WTC11 (cell line): Measurements from ENCODE around the gene PKIB. TPM values are rescaled to one million over a fixed set of nuclear protein-coding genes. Genes with fewer than 3 reads are reported as not detected.

Experiments
- ATAC-seq: fragments of 200-7000 bp; cut with Tn5 transposase; 2 replicates; pipeline ENCODE4 v1.10.0; 2021; ENCODE audit warnings: mild to moderate bottlenecking, moderate library complexity
- CTCF ChIA-PET: fragments of 300-600 bp; sonication (Branson Sonifier 250); formaldehyde crosslinking; loops from one replicate; lab custom pipeline; 2021; ENCODE audit warnings: antibody characterized with exemption; lab: Charles Lee
- POLR2A ChIA-PET: fragments of 350-600 bp; sonication (Branson Sonifier 250); formaldehyde crosslinking; loops from one replicate; lab custom pipeline; 2021; ENCODE audit warnings: antibody characterized with exemption; lab: Charles Lee
- DNase-seq: peaks from one replicate; pipeline ENCODE4 v3.0.0; 2021; ENCODE audit warnings: low spot score
- H3K27ac Mint-ChIP-seq: 2 replicates; pipeline ENCODE4 v1.8.0; 2021; ENCODE audit warnings: mixed read lengths
- H3K27me3 Mint-ChIP-seq: 2 replicates; pipeline ENCODE4 v1.8.0; 2021; ENCODE audit warnings: low read depth, mild to moderate bottlenecking, moderate library complexity, mixed read lengths
- H3K36me3 Mint-ChIP-seq: 2 replicates; pipeline ENCODE4 v1.8.0; 2021; ENCODE audit warnings: mixed read lengths
- H3K4me1 Mint-ChIP-seq: 2 replicates; pipeline ENCODE4 v1.8.0; 2022; ENCODE audit warnings: mixed read lengths
- H3K4me3 Mint-ChIP-seq: 2 replicates; pipeline ENCODE4 v1.8.0; 2021; ENCODE audit warnings: mild to moderate bottlenecking, moderate library complexity, mixed read lengths
- H3K9me3 Mint-ChIP-seq: 2 replicates; pipeline ENCODE4 v1.8.0; 2021; ENCODE audit warnings: mixed read lengths
- AR ChIP-seq: fragments of 250-450 bp; sonication (Bioruptor Pico); IDR thresholded peaks from 2 replicates; pipeline ENCODE4 v1.9.0; 2021; ENCODE audit warnings: mild to moderate bottlenecking
- CREB1 ChIP-seq: sonication (generic); formaldehyde crosslinking; IDR thresholded peaks from 2 replicates; pipeline ENCODE4 v1.8.0; 2023; ENCODE audit warnings: mild to moderate bottlenecking, missing genetic modification reagents
- EMX1 ChIP-seq: fragments of 250-450 bp; sonication (Bioruptor Pico); IDR thresholded peaks from 2 replicates; pipeline ENCODE4 v1.8.0; 2021; ENCODE audit warnings: mild to moderate bottlenecking
- FOXP1 ChIP-seq: sonication (generic); formaldehyde crosslinking; IDR thresholded peaks from 2 replicates; pipeline ENCODE4 v1.8.0; 2022; ENCODE audit warnings: missing genetic modification reagents, mild to moderate bottlenecking, moderate library complexity, borderline replicate concordance
- MXD4 ChIP-seq: fragments of 250-450 bp; sonication (Bioruptor Pico); IDR thresholded peaks from 2 replicates; pipeline ENCODE4 v1.8.0; 2021; ENCODE audit warnings: mild to moderate bottlenecking, moderate library complexity, borderline replicate concordance
- MYBL2 ChIP-seq: sonication (generic); formaldehyde crosslinking; IDR thresholded peaks from 2 replicates; pipeline ENCODE4 v1.8.1; 2023; ENCODE audit warnings: mild to moderate bottlenecking, moderate library complexity, missing genetic modification reagents
- NFATC4 ChIP-seq: fragments of 250-450 bp; sonication (Bioruptor Pico); IDR thresholded peaks from 2 replicates; pipeline ENCODE4 v1.9.0; 2021; ENCODE audit warnings: mild to moderate bottlenecking
- USF2 ChIP-seq: sonication (generic); formaldehyde crosslinking; IDR thresholded peaks from 2 replicates; pipeline ENCODE4 v1.8.1; 2023; ENCODE audit warnings: mild to moderate bottlenecking, missing genetic modification reagents, moderate library complexity
- ZNF317 ChIP-seq: sonication (generic); formaldehyde crosslinking; IDR thresholded peaks from 2 replicates; pipeline ENCODE4 v1.8.1; 2023; ENCODE audit warnings: low read depth, mild to moderate bottlenecking, moderate library complexity, missing genetic modification reagents, borderline replicate concordance
- ZNF423 ChIP-seq: fragments of 250-450 bp; sonication (Bioruptor Pico); IDR thresholded peaks from 2 replicates; pipeline ENCODE4 v2.1.2; 2022; ENCODE audit warnings: mild to moderate bottlenecking, moderate library complexity
- ZNF425 ChIP-seq: fragments of 250-450 bp; sonication (Bioruptor Pico); conservative IDR thresholded peaks from 2 replicates; pipeline ENCODE4 v1.9.0; 2021; ENCODE audit warnings: mild to moderate bottlenecking
- ZNF532 ChIP-seq: fragments of 250-450 bp; sonication (Bioruptor Pico); IDR thresholded peaks from 2 replicates; pipeline ENCODE4 v1.9.0; 2021; ENCODE audit warnings: mild to moderate bottlenecking, borderline replicate concordance
- ZNF671 ChIP-seq: fragments of 250-450 bp; sonication (Bioruptor Pico); IDR thresholded peaks from 2 replicates; pipeline ENCODE4 v1.8.0; 2021; ENCODE audit warnings: mild to moderate bottlenecking
- ZSCAN18 ChIP-seq: fragments of 250-450 bp; sonication (Bioruptor Pico); IDR thresholded peaks from 2 replicates; pipeline ENCODE4 v2.1.2; 2022; ENCODE audit warnings: mild to moderate bottlenecking, moderate library complexity
- total RNA-seq: library from RNA; stranded (reverse); gene quantifications from 3 replicates; pipeline ENCODE4 v1.2.3, GENCODE V29; 2021
- TF ChIP-seq, protein P1 (sequence below): sonication (generic); formaldehyde crosslinking; IDR thresholded peaks from 2 replicates; pipeline ENCODE4 v1.8.0; 2023; ENCODE audit warnings: mild to moderate bottlenecking, missing genetic modification reagents
- TF ChIP-seq, protein P2 (sequence below): sonication (generic); formaldehyde crosslinking; IDR thresholded peaks from 2 replicates; pipeline ENCODE4 v1.8.0; 2022; ENCODE audit warnings: missing genetic modification reagents
- TF ChIP-seq, protein P3 (sequence below): fragments of 250-450 bp; sonication (Bioruptor Pico); IDR thresholded peaks from 2 replicates; pipeline ENCODE4 v1.9.0; 2021; ENCODE audit warnings: mild to moderate bottlenecking

PKIB gene
- total RNA-seq, 1 experiment from 2014 or later = 26.4 TPM

GRCh38 chr6:122751326-122751725 is 141.1 kb downstream of the PKIB start (continued):
- TF ChIP-seq ZNF671 (CRISPR knock-in tag) (no peak), ZNF423 (no peak), CREB1 (no peak), ZNF425 (no peak), FOXP1 (no peak)
- TF ChIP-seq, protein P1, sequence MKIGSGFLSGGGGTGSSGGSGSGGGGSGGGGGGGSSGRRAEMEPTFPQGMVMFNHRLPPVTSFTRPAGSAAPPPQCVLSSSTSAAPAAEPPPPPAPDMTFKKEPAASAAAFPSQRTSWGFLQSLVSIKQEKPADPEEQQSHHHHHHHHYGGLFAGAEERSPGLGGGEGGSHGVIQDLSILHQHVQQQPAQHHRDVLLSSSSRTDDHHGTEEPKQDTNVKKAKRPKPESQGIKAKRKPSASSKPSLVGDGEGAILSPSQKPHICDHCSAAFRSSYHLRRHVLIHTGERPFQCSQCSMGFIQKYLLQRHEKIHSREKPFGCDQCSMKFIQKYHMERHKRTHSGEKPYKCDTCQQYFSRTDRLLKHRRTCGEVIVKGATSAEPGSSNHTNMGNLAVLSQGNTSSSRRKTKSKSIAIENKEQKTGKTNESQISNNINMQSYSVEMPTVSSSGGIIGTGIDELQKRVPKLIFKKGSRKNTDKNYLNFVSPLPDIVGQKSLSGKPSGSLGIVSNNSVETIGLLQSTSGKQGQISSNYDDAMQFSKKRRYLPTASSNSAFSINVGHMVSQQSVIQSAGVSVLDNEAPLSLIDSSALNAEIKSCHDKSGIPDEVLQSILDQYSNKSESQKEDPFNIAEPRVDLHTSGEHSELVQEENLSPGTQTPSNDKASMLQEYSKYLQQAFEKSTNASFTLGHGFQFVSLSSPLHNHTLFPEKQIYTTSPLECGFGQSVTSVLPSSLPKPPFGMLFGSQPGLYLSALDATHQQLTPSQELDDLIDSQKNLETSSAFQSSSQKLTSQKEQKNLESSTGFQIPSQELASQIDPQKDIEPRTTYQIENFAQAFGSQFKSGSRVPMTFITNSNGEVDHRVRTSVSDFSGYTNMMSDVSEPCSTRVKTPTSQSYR (CRISPR knock-in tag) = no peak

GRCh38 chr6:122752459-122752858 is 142.3 kb downstream of the PKIB start:
- no peak for ATAC-seq
- POLR2A ChIA-PET = no interaction called here

More at GRCh38 chr6:122752459-122752858, 142.3 kb downstream of the PKIB start:
- no peak overlapping the region for H3K4me3 Mint-ChIP-seq
- H3K36me3 Mint-ChIP-seq = peaks cover 21% of the 10 kb centered on the region
- H3K4me1 Mint-ChIP-seq = peaks cover 41% of the 10 kb centered on the region
- TF ChIP-seq MXD4 (CRISPR knock-in tag) (no peak), ZSCAN18 (CRISPR knock-in tag) (no peak), NFATC4 (CRISPR knock-in tag) (no peak), EMX1 (CRISPR knock-in tag) (no peak), ZNF532 (CRISPR knock-in tag) (no peak), ZNF317 (CRISPR knock-in tag) (no peak), AR (no peak), USF2 (CRISPR knock-in tag) (no peak), MYBL2 (CRISPR knock-in tag) (no peak)
- TF ChIP-seq, protein P2, sequence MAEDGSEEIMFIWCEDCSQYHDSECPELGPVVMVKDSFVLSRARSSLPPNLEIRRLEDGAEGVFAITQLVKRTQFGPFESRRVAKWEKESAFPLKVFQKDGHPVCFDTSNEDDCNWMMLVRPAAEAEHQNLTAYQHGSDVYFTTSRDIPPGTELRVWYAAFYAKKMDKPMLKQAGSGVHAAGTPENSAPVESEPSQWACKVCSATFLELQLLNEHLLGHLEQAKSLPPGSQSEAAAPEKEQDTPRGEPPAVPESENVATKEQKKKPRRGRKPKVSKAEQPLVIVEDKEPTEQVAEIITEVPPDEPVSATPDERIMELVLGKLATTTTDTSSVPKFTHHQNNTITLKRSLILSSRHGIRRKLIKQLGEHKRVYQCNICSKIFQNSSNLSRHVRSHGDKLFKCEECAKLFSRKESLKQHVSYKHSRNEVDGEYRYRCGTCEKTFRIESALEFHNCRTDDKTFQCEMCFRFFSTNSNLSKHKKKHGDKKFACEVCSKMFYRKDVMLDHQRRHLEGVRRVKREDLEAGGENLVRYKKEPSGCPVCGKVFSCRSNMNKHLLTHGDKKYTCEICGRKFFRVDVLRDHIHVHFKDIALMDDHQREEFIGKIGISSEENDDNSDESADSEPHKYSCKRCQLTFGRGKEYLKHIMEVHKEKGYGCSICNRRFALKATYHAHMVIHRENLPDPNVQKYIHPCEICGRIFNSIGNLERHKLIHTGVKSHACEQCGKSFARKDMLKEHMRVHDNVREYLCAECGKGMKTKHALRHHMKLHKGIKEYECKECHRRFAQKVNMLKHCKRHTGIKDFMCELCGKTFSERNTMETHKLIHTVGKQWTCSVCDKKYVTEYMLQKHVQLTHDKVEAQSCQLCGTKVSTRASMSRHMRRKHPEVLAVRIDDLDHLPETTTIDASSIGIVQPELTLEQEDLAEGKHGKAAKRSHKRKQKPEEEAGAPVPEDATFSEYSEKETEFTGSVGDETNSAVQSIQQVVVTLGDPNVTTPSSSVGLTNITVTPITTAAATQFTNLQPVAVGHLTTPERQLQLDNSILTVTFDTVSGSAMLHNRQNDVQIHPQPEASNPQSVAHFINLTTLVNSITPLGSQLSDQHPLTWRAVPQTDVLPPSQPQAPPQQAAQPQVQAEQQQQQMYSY = no peak
- TF ChIP-seq, protein P3, sequence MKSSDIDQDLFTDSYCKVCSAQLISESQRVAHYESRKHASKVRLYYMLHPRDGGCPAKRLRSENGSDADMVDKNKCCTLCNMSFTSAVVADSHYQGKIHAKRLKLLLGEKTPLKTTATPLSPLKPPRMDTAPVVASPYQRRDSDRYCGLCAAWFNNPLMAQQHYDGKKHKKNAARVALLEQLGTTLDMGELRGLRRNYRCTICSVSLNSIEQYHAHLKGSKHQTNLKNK = no peak
- H3K27ac Mint-ChIP-seq = no peak overlapping the region
- peaks cover 31% of the 10 kb centered on the region for H3K9me3 Mint-ChIP-seq
- DNase-seq = no peak
- H3K27me3 Mint-ChIP-seq = peaks cover 93% of the 10 kb centered on the region
- CTCF ChIA-PET = interaction anchor here (1.4 to 1.6 kb wide), 3 partner anchors 37 to 117 kb away, joined by 3 read pairs; no protein-coding TSS in a partner anchor
